Testis (tissue), 3 donors: Measurements from ENCODE around the gene SPCS3. TPM values are rescaled to one million over a fixed set of nuclear protein-coding genes. Genes with fewer than 3 reads are reported as not detected.

ENCODE experiments used
- DNase-seq: peaks from one replicate; pipeline ENCODE4 v3.0.0-alpha.2; 2019
- H3K27ac ChIP-seq, 2 donors: fragments of 200-600 bp; sonication (generic); one replicate each; pipeline ENCODE4 v1.5.1; 2019
- H3K27me3 ChIP-seq: fragments of 200-600 bp; sonication (generic); one replicate; pipeline ENCODE4 v1.5.1; 2019
- H3K36me3 ChIP-seq: fragments of 200-600 bp; sonication (generic); one replicate; pipeline ENCODE4 v1.5.1; 2017; ENCODE audit warnings: low read depth; ENCODE audit errors: missing control alignments
- H3K4me1 ChIP-seq: fragments of 200-600 bp; sonication (generic); one replicate; pipeline ENCODE4 v1.5.1; 2019
- H3K4me3 ChIP-seq, 2 donors: fragments of 200-600 bp; sonication (generic); one replicate each; pipeline ENCODE4 v1.5.1; 2017 to 2019
- H3K9me3 ChIP-seq: fragments of 200-600 bp; sonication (generic); one replicate; pipeline ENCODE4 v1.5.1; 2017
- POLR2A ChIP-seq: fragments of 450-650 bp; IDR thresholded peaks from one replicate; pipeline ENCODE4 v1.6.1; 2017; ENCODE audit warnings: antibody characterized with exemption, mild to moderate bottlenecking, moderate library complexity
- WGBS, 2 donors: methylation state at CpG; one replicate each; pipeline ENCODE4 v1.1.5; 2018; 5-methylcytosine and 5-hydroxymethylcytosine counted together
- intact Hi-C: fragments of 100-400 bp; cut with DNase I; formaldehyde crosslinking; loops from one replicate; pipeline ENCODE4 v1.15.1; 2023; ENCODE audit warnings: low total_unique reads
- polyA plus RNA-seq: library from polyadenylated mRNA; stranded (reverse); fragments of 350-450 nt; fragmentation: Illumina TruSeq; extraction: RNeasy Lipid Tissue Mini Kit (QIAGEN cat#74804); gene quantifications from one replicate; pipeline ENCODE4 v1.2.3, GENCODE V29; 2014; ENCODE audit warnings: low read depth, low replicate concordance; ENCODE audit not compliant: insufficient read depth
- total RNA-seq, 2 donors: library from RNA; depleted of rRNA; stranded (reverse); fragments of >200 nt; gene quantifications; one replicate each; pipeline ENCODE4 v1.2.3, GENCODE V29; 2016
- TF ChIP-seq, protein P1 (sequence below), 3 experiments: fragments of 450-650 bp in 2 of 3; fragments of 200-600 bp in 1 of 3; sonication (generic) in 1 of 3; IDR thresholded peaks; one replicate each; pipeline ENCODE4 v1.5.1; 2016 to 2019; ENCODE audit warnings: antibody characterized with exemption in 3 of 3, mild to moderate bottlenecking in 2 of 3, moderate library complexity in 1 of 3

SPCS3 gene
- total and polyA plus RNA-seq, 3 donors from 2014 or later: 26.6 to 30.2 (median 29.2) TPM

DNA sequence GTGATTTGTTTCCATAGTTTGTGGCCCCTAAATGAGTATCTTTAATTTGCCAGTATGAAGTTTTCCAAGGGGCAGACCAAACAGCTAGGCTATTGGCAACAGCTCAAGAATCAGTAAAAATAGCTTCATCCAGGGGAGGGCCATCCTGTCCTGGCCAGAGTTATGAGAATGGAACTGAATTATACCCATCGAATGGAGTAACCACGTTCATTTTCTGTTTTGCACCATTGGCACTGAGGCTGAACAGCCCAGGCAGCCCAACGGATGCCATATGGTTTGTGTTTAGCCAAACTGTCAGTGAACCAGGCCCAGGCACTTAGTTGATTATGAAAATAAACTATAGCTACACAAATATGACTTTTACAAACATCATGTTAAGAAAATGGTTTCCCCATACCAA is 33.0 kb upstream of the SPCS3 start:
- no peaks in the 10 kb centered on the region for H3K4me1 ChIP-seq
- 47 to 63% methylated on average over 3 of the region's 3 CpGs for WGBS, 2 donors
- no peak for DNase-seq
- H3K27me3 ChIP-seq: no peaks in the 10 kb centered on the region
- H3K9me3 ChIP-seq: no peaks in the 10 kb centered on the region
- no peak overlapping the region for H3K27ac ChIP-seq
- H3K36me3 ChIP-seq: no peaks in the 10 kb centered on the region
- intact Hi-C loops: no loop called here
- no peak overlapping the region for H3K4me3 ChIP-seq
- TF ChIP-seq POLR2A: no peak
- TF ChIP-seq, protein P1, sequence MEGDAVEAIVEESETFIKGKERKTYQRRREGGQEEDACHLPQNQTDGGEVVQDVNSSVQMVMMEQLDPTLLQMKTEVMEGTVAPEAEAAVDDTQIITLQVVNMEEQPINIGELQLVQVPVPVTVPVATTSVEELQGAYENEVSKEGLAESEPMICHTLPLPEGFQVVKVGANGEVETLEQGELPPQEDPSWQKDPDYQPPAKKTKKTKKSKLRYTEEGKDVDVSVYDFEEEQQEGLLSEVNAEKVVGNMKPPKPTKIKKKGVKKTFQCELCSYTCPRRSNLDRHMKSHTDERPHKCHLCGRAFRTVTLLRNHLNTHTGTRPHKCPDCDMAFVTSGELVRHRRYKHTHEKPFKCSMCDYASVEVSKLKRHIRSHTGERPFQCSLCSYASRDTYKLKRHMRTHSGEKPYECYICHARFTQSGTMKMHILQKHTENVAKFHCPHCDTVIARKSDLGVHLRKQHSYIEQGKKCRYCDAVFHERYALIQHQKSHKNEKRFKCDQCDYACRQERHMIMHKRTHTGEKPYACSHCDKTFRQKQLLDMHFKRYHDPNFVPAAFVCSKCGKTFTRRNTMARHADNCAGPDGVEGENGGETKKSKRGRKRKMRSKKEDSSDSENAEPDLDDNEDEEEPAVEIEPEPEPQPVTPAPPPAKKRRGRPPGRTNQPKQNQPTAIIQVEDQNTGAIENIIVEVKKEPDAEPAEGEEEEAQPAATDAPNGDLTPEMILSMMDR (IDR thresholded peaks at IDR 0.05): no peak

DNA sequence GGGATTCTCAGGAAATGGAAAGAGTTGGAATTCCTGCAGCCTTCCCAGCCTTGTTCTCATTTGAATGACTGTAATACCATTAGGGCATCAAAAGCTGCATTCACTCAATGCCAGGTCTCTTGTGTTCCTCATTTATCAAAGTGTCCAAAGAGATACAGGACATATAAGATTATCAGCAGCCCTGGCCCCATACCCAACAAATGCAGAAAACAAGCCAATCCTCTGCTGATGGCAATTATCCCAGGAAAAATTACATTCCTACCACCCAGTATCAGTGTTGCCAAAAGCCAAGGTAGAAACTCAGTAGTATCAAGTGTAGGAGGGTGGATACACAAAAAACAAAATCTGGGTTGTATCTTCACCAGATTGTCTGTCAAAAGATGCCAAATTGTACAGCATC is 32.2 kb upstream of the SPCS3 start:
- no peaks in the 10 kb centered on the region for H3K4me1 ChIP-seq
- DNase-seq: no peak
- no peak overlapping the region for H3K4me3 ChIP-seq
- no peak for TF ChIP-seq POLR2A
- TF ChIP-seq, protein P1 (IDR thresholded peaks at IDR 0.05): no peak
- no peaks in the 10 kb centered on the region for H3K9me3 ChIP-seq
- H3K27me3 ChIP-seq: no peaks in the 10 kb centered on the region
- no peak overlapping the region for H3K27ac ChIP-seq
- intact Hi-C loops: no loop called here
- no peaks in the 10 kb centered on the region for H3K36me3 ChIP-seq

DNA sequence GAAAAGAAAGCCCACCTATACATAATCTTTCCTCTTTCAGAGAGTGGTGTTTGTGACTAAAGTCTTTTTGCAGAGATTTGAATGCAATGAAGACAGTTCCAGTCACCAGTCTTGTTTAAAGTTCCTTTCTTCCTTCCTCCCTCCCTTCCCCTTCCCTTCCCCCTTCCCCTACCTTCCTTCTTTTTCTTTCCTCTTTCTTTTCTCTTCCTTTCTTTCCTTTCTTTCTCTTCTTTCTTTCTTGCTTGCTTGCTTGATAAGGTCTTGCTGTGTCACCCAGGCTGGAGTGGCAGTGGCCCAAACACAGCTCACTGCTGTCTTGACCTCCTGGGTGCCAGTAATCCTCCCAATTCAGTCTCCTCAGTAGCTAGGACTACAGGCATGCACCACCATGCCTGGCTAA is 31.7 kb upstream of the SPCS3 start:
- no peak for DNase-seq
- H3K27ac ChIP-seq: no peak overlapping the region
- H3K4me1 ChIP-seq: no peaks in the 10 kb centered on the region
- H3K4me3 ChIP-seq: no peak overlapping the region
- intact Hi-C loops: no loop called here
- TF ChIP-seq, protein P1 (IDR thresholded peaks at IDR 0.05): no peak
- TF ChIP-seq POLR2A: no peak
- no peaks in the 10 kb centered on the region for H3K9me3 ChIP-seq
- no peaks in the 10 kb centered on the region for H3K27me3 ChIP-seq
- no peaks in the 10 kb centered on the region for H3K36me3 ChIP-seq

DNA sequence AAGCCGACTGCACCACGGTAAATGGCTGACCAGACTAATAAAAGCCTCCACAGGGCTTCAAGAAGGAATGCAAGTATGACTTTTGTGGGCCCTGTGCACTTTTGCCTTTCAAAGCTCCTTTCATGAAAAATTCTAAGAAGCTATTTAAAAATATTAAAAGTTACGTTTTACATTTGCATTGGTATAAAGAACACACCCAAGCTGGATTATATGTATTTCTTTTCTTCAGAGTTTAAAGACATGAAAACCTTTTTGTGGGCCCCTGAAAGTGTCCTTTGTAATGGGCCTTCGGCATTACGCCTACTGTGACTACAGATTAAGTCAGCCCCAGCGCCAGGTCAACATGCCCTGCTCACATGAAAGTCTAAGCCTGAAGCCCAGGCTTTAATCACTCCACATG is 30.2 kb upstream of the SPCS3 start:
- WGBS, 2 donors: 86 to 88% methylated on average over 6 of the region's 6 CpGs
- Histone ChIP-seq H3K27me3 (no peaks in the 10 kb centered on the region), H3K9me3 (no peaks in the 10 kb centered on the region), H3K27ac (no peak overlapping the region), H3K36me3 (no peaks in the 10 kb centered on the region), H3K4me3 (no peak overlapping the region), H3K4me1 (no peaks in the 10 kb centered on the region)
- intact Hi-C loops: no loop called here
- TF ChIP-seq POLR2A: no peak
- TF ChIP-seq, protein P1 (IDR thresholded peaks at IDR 0.05): no peak
- DNase-seq: no peak

DNA sequence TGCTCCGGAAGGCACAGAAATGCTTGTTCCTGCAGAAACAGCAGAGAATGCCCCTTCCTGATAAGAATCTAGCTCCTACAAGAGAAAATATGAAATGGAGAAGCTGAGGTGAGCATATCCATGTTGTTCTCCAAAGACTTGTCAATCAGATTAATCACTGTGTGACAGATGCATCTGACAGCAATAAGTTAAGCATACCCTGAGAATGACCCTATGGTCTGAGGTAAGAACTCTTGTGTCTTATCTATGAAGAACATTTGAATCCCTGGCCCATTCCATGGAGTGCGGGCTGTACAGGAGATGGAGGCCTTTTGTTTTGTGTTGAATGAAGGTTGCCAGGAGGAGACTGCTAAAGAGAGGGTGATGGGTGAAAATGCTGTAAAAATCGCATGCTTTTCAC is 29.2 kb upstream of the SPCS3 start:
- no peaks in the 10 kb centered on the region for H3K4me1 ChIP-seq
- WGBS, 2 donors: 84 to 90% methylated on average over 3 of the region's 3 CpGs
- no peaks in the 10 kb centered on the region for H3K36me3 ChIP-seq
- DNase-seq: no peak
- no peaks in the 10 kb centered on the region for H3K9me3 ChIP-seq
- H3K27me3 ChIP-seq: no peaks in the 10 kb centered on the region
- intact Hi-C loops: no loop called here
- H3K27ac ChIP-seq: no peak overlapping the region
- no peak for TF ChIP-seq POLR2A
- TF ChIP-seq, protein P1 (IDR thresholded peaks at IDR 0.05): no peak
- no peak overlapping the region for H3K4me3 ChIP-seq
